Gastrocnemius medialis (tissue), 4 donors: ENCODE data around the gene SREBF1.

Source experiments
- POLR2A ChIP-seq, 2 donors: fragments of 450-650 bp; IDR thresholded peaks; one replicate each; pipeline ENCODE4 v1.6.1; 2017; ENCODE audit warnings: antibody characterized with exemption in 2 of 2, mild to moderate bottlenecking in 2 of 2, moderate library complexity in 2 of 2
- TF ChIP-seq, protein P1 (sequence below), 5 experiments: fragments of 450-650 bp in 3 of 5; fragments of 200-600 bp in 2 of 5; sonication (generic) in 2 of 5; IDR thresholded peaks in 4 of 5; conservative IDR thresholded peaks in 1 of 5; 1 replicate in 4 of 5; 2 replicates in 1 of 5; pipeline ENCODE4 v1.5.1; 2016 to 2019; ENCODE audit warnings: antibody characterized with exemption in 5 of 5, mild to moderate bottlenecking in 3 of 5, moderate library complexity in 3 of 5

- no peak for TF ChIP-seq POLR2A (IDR thresholded peaks at IDR 0.05)
- TF ChIP-seq, protein P1, sequence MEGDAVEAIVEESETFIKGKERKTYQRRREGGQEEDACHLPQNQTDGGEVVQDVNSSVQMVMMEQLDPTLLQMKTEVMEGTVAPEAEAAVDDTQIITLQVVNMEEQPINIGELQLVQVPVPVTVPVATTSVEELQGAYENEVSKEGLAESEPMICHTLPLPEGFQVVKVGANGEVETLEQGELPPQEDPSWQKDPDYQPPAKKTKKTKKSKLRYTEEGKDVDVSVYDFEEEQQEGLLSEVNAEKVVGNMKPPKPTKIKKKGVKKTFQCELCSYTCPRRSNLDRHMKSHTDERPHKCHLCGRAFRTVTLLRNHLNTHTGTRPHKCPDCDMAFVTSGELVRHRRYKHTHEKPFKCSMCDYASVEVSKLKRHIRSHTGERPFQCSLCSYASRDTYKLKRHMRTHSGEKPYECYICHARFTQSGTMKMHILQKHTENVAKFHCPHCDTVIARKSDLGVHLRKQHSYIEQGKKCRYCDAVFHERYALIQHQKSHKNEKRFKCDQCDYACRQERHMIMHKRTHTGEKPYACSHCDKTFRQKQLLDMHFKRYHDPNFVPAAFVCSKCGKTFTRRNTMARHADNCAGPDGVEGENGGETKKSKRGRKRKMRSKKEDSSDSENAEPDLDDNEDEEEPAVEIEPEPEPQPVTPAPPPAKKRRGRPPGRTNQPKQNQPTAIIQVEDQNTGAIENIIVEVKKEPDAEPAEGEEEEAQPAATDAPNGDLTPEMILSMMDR (IDR thresholded peaks at IDR 0.05 in 4 of 5, conservative IDR thresholded peaks at IDR 0.05 in 1 of 5), result no peak
Observed at GRCh38 chr17:17820046-17820445, 16.7 kb downstream of the SREBF1 start.
